Measurements from ENCODE around the gene KCNK6. TPM values are rescaled to one million over a fixed set of nuclear protein-coding genes. Genes with fewer than 3 reads are reported as not detected.

Gene KCNK6
- total RNA-seq, 4 donors from 2014 or later, result 2.3 to 13.0 (median 4.2) TPM

GRCh38 chr19:38304352-38304865, 15.2 kb upstream of the KCNK6 start:
- H3K36me3 ChIP-seq, result peaks cover 13 to 52% (median 40%) of the 10 kb centered on the region in 4 donors
- intact Hi-C loops (cut with DNase I), result no loop called here

GRCh38 chr19:38304866-38305429, 14.7 kb upstream of the KCNK6 start:
- peak overlapping the region in 2 of 4 donors; percentile 20 to 42 for H3K4me3 ChIP-seq
- TF ChIP-seq EP300 (IDR thresholded peaks at IDR 0.05) (no peak), CTCF (IDR thresholded peaks at IDR 0.05) (no peak), POLR2A (IDR thresholded peaks at IDR 0.05; ENCODE audit: low read depth) (no peak), POLR2AphosphoS5 (IDR thresholded peaks at IDR 0.05) (peak; percentile 44 to 67)
- H3K27ac ChIP-seq (replicated peaks in 1 of 4), result peak overlapping the region in 2 of 4 donors; percentile 43 to 54
- no peaks in the 10 kb centered on the region for H3K27me3 ChIP-seq
- peaks cover 13 to 55% (median 41%) of the 10 kb centered on the region in 4 donors for H3K36me3 ChIP-seq
- WGBS, result 81% methylated on average over 13 of the region's 29 CpGs
- intact Hi-C loops (cut with DNase I), result no loop called here
- peaks cover 0 to 3% (median 0%) of the 10 kb centered on the region in 4 donors for H3K4me1 ChIP-seq
- H3K9me3 ChIP-seq, result no peaks in the 10 kb centered on the region
- no peak for DNase-seq (ENCODE audit: extremely low spot score)

More at GRCh38 chr19:38304352-38304865, 15.2 kb upstream of the KCNK6 start:
- Histone ChIP-seq H3K27me3 (no peaks in the 10 kb centered on the region), H3K4me3 (peak overlapping the region in 3 of 4 donors; percentile 13 to 42 (median 20)), H3K4me1 (peaks cover 0 to 3% (median 0%) of the 10 kb centered on the region in 4 donors), H3K9me3 (no peaks in the 10 kb centered on the region), H3K27ac (replicated peaks in 1 of 4) (peak overlapping the region in 2 of 4 donors; percentile 43 to 54)
- no peak for TF ChIP-seq EP300 (IDR thresholded peaks at IDR 0.05)
- TF ChIP-seq CTCF (IDR thresholded peaks at IDR 0.05), result no peak
- TF ChIP-seq POLR2A (IDR thresholded peaks at IDR 0.05; ENCODE audit: low read depth), result no peak
- no peak for TF ChIP-seq POLR2AphosphoS5 (IDR thresholded peaks at IDR 0.05)
- WGBS, result 71% methylated on average over 16 of the region's 27 CpGs
- DNase-seq (ENCODE audit: extremely low spot score), result no peak

- Histone ChIP-seq H3K36me3 (peaks cover 13 to 55% (median 43%) of the 10 kb centered on the region in 4 donors), H3K4me3 (no peak overlapping the region), H3K4me1 (peaks cover 0 to 3% (median 0%) of the 10 kb centered on the region in 4 donors), H3K9me3 (no peaks in the 10 kb centered on the region), H3K27me3 (no peaks in the 10 kb centered on the region), H3K27ac (replicated peaks in 1 of 4) (no peak overlapping the region)
- no peak for TF ChIP-seq CTCF (IDR thresholded peaks at IDR 0.05)
- TF ChIP-seq POLR2A (IDR thresholded peaks at IDR 0.05; ENCODE audit: low read depth), result no peak
- no peak for TF ChIP-seq EP300 (IDR thresholded peaks at IDR 0.05)
- TF ChIP-seq POLR2AphosphoS5 (IDR thresholded peaks at IDR 0.05), result no peak
- WGBS, result 92% methylated on average over 3 of the region's 3 CpGs
- intact Hi-C loops (cut with DNase I), result no loop called here
- DNase-seq (ENCODE audit: extremely low spot score), result no peak
These were observed 13.4 kb upstream of the KCNK6 start for GRCh38 chr19:38306236-38306635.

GRCh38 chr19:38307076-38307475, 12.6 kb upstream of the KCNK6 start:
- Histone ChIP-seq H3K36me3 (peaks cover 13 to 55% (median 43%) of the 10 kb centered on the region in 4 donors), H3K4me3 (no peak overlapping the region), H3K27me3 (no peaks in the 10 kb centered on the region), H3K27ac (replicated peaks in 1 of 4) (no peak overlapping the region), H3K4me1 (peaks cover 0 to 3% (median 0%) of the 10 kb centered on the region in 4 donors), H3K9me3 (no peaks in the 10 kb centered on the region)
- WGBS, result 100% methylated on average over 1 of the region's 4 CpGs
- DNase-seq (ENCODE audit: extremely low spot score), result no peak
- TF ChIP-seq POLR2A (IDR thresholded peaks at IDR 0.05; ENCODE audit: low read depth), result no peak
- TF ChIP-seq CTCF (IDR thresholded peaks at IDR 0.05), result no peak
- no peak for TF ChIP-seq POLR2AphosphoS5 (IDR thresholded peaks at IDR 0.05)
- TF ChIP-seq EP300 (IDR thresholded peaks at IDR 0.05), result no peak
- intact Hi-C loops (cut with DNase I), result no loop called here
